Stimulated activated naive CD8-positive, alpha-beta T cell treated with anti-CD3 and anti-CD28 coated beads, Interleukin-15, Interleukin-2, amounts not matched to agents 100 ng/mL and 50 ng/mL, for 24 hours (primary cell): ENCODE data around the gene SGSH.
"Not testable (repeated sequence)": the region's sequence is repeated elsewhere in the genome, so short reads cannot be mapped to it uniquely, and the experiment has no call there.

Source experiments
- H3K27ac Mint-ChIP-seq: one replicate; pipeline ENCODE4 v1.8.0; 2021; ENCODE audit warnings: mild to moderate bottlenecking, mixed read lengths
- H3K27me3 Mint-ChIP-seq: one replicate; pipeline ENCODE4 v1.8.0; 2021; ENCODE audit warnings: mixed read lengths
- H3K36me3 Mint-ChIP-seq: one replicate; pipeline ENCODE4 v1.8.0; 2021; ENCODE audit warnings: low read depth, mixed read lengths
- H3K4me1 Mint-ChIP-seq: one replicate; pipeline ENCODE4 v1.8.0; 2021; ENCODE audit warnings: low read depth, mixed read lengths
- H3K4me3 Mint-ChIP-seq: one replicate; pipeline ENCODE4 v1.8.0; 2021; ENCODE audit warnings: mild to moderate bottlenecking, mixed read lengths
- H3K9me3 Mint-ChIP-seq: one replicate; pipeline ENCODE4 v1.8.0; 2021; ENCODE audit warnings: mixed read lengths

Gene SGSH

GRCh38 chr17:80245566-80246265 is 25.6 kb upstream of the SGSH start:
- Mint-ChIP-seq H3K36me3 (no peaks in the 10 kb centered on the region), H3K4me1 (no peaks in the 10 kb centered on the region), H3K4me3 (no peak overlapping the region), H3K9me3 (no peaks in the 10 kb centered on the region), H3K27ac (no peak overlapping the region), H3K27me3 (no peaks in the 10 kb centered on the region)

- no peaks in the 10 kb centered on the region for H3K36me3 Mint-ChIP-seq
- no peaks in the 10 kb centered on the region for H3K27me3 Mint-ChIP-seq
- H3K9me3 Mint-ChIP-seq, result no peaks in the 10 kb centered on the region
- H3K27ac Mint-ChIP-seq, result no peak overlapping the region
- no peak overlapping the region for H3K4me3 Mint-ChIP-seq
- no peaks in the 10 kb centered on the region for H3K4me1 Mint-ChIP-seq
Measured at GRCh38 chr17:80244871-80245509, 24.9 kb upstream of the SGSH start.

DNA sequence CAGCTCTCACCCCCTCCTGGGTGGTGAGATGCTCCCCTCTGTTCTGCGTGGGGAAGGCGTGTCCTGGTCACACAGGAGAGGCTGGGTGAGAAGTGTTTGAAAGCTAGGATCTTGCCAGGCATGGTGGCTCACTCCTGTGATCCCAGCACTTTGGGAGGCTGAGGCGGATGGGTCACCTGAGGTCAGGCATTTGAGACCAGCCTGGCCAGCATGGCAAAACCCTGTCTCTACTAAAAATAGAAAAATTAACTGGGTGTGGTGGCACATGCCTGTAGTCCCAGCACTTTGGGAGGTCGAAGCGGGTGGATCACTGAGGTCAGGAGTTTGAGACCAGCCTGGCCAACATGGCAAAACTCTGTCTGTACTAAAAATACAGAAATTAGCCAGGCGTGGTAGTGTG is 24.3 kb upstream of the SGSH start:
- not testable (repeated sequence) for H3K4me3 Mint-ChIP-seq, H3K27me3 Mint-ChIP-seq, H3K27ac Mint-ChIP-seq, H3K36me3 Mint-ChIP-seq, H3K9me3 Mint-ChIP-seq, H3K4me1 Mint-ChIP-seq

GRCh38 chr17:80243526-80244433 is 23.6 kb upstream of the SGSH start:
- H3K27me3 Mint-ChIP-seq, result no peaks in the 10 kb centered on the region
- H3K36me3 Mint-ChIP-seq, result no peaks in the 10 kb centered on the region
- H3K4me3 Mint-ChIP-seq, result no peak overlapping the region
- H3K4me1 Mint-ChIP-seq, result no peaks in the 10 kb centered on the region
- H3K9me3 Mint-ChIP-seq, result no peaks in the 10 kb centered on the region
- H3K27ac Mint-ChIP-seq, result no peak overlapping the region

GRCh38 chr17:80242505-80242904 is 22.4 kb upstream of the SGSH start:
- H3K36me3 Mint-ChIP-seq, result no peaks in the 10 kb centered on the region
- no peak overlapping the region for H3K27ac Mint-ChIP-seq
- no peak overlapping the region for H3K4me3 Mint-ChIP-seq
- no peaks in the 10 kb centered on the region for H3K9me3 Mint-ChIP-seq
- no peaks in the 10 kb centered on the region for H3K4me1 Mint-ChIP-seq
- no peaks in the 10 kb centered on the region for H3K27me3 Mint-ChIP-seq

DNA sequence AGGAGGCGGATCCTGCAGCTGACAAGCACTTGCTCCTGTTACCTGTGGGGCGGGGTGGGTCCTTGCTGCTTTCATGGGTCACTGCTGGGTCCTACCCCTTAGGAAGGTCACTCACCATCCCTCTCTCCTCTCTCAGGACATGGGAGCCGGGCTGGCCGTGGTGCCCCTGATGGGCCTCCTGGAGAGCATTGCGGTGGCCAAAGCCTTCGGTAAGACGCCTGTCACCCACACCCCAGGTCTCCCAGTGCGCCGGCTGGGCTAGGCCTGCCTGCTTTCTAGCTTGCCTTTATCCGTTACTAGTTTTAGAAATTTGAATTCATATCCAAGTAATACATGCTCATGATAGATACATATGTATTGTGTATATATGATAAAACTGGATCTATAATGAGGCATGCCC is 17.3 kb upstream of the SGSH start:
- Mint-ChIP-seq H3K27ac (no peak overlapping the region), H3K4me3 (no peak overlapping the region), H3K4me1 (no peaks in the 10 kb centered on the region), H3K27me3 (no peaks in the 10 kb centered on the region), H3K9me3 (peaks cover 13% of the 10 kb centered on the region), H3K36me3 (peaks cover 20% of the 10 kb centered on the region)

DNA sequence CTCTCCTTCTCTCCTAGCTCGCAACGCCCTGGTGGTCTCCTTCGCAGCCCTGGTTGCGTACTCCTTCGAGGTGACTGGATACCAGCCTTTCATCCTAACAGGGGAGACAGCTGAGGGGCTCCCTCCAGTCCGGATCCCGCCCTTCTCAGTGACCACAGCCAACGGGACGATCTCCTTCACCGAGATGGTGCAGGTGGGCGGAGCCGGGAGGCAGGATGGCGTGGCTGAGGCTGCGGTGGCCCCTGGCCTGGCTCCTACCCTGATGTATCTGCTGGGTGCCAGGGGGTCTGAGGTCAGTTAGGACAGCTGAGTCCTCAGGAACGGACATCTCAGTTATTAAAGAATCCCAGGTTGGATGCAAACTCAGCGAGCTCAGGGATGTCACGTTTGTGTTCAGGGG is 16.8 kb upstream of the SGSH start:
- Mint-ChIP-seq H3K27me3 (no peaks in the 10 kb centered on the region), H3K36me3 (peaks cover 22% of the 10 kb centered on the region), H3K4me3 (no peak overlapping the region), H3K9me3 (peaks cover 14% of the 10 kb centered on the region), H3K27ac (no peak overlapping the region), H3K4me1 (no peaks in the 10 kb centered on the region)

DNA sequence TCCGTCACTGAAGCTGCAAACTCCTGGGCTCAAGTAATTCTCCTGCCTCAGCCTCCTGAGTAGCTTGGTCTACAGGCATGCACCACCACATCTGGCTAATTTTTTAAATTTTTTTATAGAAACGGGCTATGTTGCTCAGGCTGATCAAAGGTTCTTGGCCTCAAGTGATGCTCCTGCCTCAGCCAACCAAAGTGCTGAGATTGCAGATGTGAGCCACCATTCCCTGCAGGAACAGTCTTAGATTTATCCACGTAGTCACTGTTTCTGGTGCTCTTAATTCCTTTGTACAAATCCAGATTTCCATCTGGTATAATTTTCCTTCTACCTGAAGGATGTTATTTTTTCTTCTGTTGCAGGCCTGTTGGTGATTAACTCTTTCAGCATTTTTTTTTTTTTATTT is 13.1 kb upstream of the SGSH start:
- no peak overlapping the region for H3K27ac Mint-ChIP-seq
- peaks cover 34% of the 10 kb centered on the region for H3K36me3 Mint-ChIP-seq
- H3K9me3 Mint-ChIP-seq, result peaks cover 20% of the 10 kb centered on the region
- H3K4me1 Mint-ChIP-seq, result no peaks in the 10 kb centered on the region
- H3K4me3 Mint-ChIP-seq, result no peak overlapping the region
- no peaks in the 10 kb centered on the region for H3K27me3 Mint-ChIP-seq

DNA sequence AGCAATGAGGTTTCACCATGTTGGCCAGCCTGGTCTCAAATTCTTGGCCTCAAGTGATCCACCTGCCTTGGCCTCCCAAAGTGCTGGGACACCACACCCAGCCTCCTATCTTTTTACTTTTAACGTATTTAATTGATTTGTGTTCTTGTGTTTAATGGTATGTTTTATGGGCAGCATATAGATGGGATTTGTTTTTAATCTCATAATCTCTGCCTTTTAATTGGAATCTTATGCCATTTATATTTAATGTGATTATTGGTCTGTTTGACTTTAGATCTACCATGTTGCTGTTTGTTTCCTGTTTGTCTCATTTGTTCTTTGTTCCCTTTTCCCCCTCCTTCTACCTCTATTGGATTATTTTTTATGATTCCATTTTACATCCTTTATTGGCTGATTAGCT is 12.3 kb upstream of the SGSH start:
- Mint-ChIP-seq H3K9me3 (peaks cover 20% of the 10 kb centered on the region), H3K36me3 (peaks cover 34% of the 10 kb centered on the region), H3K4me3 (no peak overlapping the region), H3K4me1 (no peaks in the 10 kb centered on the region), H3K27me3 (no peaks in the 10 kb centered on the region), H3K27ac (no peak overlapping the region)

DNA sequence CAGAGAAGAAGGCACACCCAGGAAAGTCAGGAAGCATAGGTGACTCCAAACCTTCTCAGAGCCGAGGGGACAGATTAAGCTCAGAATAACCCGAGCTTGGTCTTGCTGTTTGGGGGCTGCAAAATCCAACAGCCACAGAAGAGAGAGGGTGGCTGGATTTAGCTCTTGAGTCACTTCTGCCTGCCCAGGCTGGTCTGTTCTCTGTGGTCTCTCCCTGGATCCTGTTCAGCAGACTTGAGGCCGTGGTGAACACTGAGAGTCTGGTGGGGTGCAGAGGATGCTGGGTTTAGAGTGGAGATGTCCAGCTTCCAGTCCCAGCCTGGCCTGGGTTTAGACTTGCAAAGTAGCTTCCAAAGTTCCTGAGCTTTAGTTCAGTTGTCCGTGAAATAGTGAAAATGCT is 8.9 kb upstream of the SGSH start:
- peaks cover 5% of the 10 kb centered on the region for H3K4me1 Mint-ChIP-seq
- H3K4me3 Mint-ChIP-seq, result no peak overlapping the region
- H3K27me3 Mint-ChIP-seq, result no peaks in the 10 kb centered on the region
- no peak overlapping the region for H3K27ac Mint-ChIP-seq
- H3K36me3 Mint-ChIP-seq, result peaks cover 27% of the 10 kb centered on the region
- peaks cover 15% of the 10 kb centered on the region for H3K9me3 Mint-ChIP-seq

- peaks cover 23% of the 10 kb centered on the region for H3K36me3 Mint-ChIP-seq
- H3K4me3 Mint-ChIP-seq, result no peak overlapping the region
- H3K27me3 Mint-ChIP-seq, result no peaks in the 10 kb centered on the region
- peaks cover 7% of the 10 kb centered on the region for H3K4me1 Mint-ChIP-seq
- H3K27ac Mint-ChIP-seq, result no peak overlapping the region
- peaks cover 14% of the 10 kb centered on the region for H3K9me3 Mint-ChIP-seq
Measured at GRCh38 chr17:80228477-80228876, 8.3 kb upstream of the SGSH start.

GRCh38 chr17:80227666-80228065 is 7.5 kb upstream of the SGSH start:
- peaks cover 17% of the 10 kb centered on the region for H3K36me3 Mint-ChIP-seq
- H3K4me1 Mint-ChIP-seq, result peaks cover 7% of the 10 kb centered on the region
- H3K27ac Mint-ChIP-seq, result no peak overlapping the region
- H3K9me3 Mint-ChIP-seq, result peaks cover 9% of the 10 kb centered on the region
- H3K4me3 Mint-ChIP-seq, result no peak overlapping the region
- H3K27me3 Mint-ChIP-seq, result no peaks in the 10 kb centered on the region

GRCh38 chr17:80227156-80227555 is 7.0 kb upstream of the SGSH start:
- Mint-ChIP-seq H3K36me3 (peaks cover 12% of the 10 kb centered on the region), H3K27me3 (no peaks in the 10 kb centered on the region), H3K4me3 (no peak overlapping the region), H3K27ac (no peak overlapping the region), H3K4me1 (peaks cover 7% of the 10 kb centered on the region), H3K9me3 (peaks cover 6% of the 10 kb centered on the region)

DNA sequence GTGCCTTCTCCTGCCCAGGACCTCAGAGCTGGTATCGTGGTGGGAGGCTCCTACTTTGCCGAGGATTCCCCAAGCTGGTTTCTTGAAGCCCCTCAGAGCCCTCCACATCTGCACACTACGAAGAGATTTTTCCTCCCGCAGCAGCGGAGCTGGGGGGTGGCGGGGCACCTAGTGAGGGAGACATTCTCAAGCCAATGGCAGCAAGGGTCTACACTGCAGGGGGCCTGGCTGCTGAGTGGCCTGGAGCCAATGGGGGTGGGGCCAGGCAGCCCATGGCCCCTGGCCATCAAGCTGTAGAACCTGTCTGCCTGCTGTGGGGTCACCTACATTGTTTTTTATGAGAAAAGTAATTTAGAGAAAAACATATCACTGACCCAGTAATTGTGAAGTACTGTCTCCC is 5.1 kb upstream of the SGSH start:
- no peaks in the 10 kb centered on the region for H3K27me3 Mint-ChIP-seq
- H3K36me3 Mint-ChIP-seq, result no peaks in the 10 kb centered on the region
- H3K9me3 Mint-ChIP-seq, result no peaks in the 10 kb centered on the region
- no peak overlapping the region for H3K27ac Mint-ChIP-seq
- no peak overlapping the region for H3K4me3 Mint-ChIP-seq
- H3K4me1 Mint-ChIP-seq, result peaks cover 10% of the 10 kb centered on the region

GRCh38 chr17:80224683-80225082 is 4.5 kb upstream of the SGSH start:
- Mint-ChIP-seq H3K4me1 (peaks cover 11% of the 10 kb centered on the region), H3K36me3 (no peaks in the 10 kb centered on the region), H3K27me3 (no peaks in the 10 kb centered on the region), H3K4me3 (no peak overlapping the region), H3K9me3 (no peaks in the 10 kb centered on the region), H3K27ac (no peak overlapping the region)
